Activated naive CD8-positive, alpha-beta T cell treated with anti-CD3 and anti-CD28 coated beads, Interleukin-2, amount 50 U/mL, for 24 hours (primary cell): ENCODE measurements around the gene DYNLT5.
"Not testable (repeated sequence)": the region's sequence is repeated elsewhere in the genome, so short reads cannot be mapped to it uniquely, and the experiment has no call there.

Source experiments
- ATAC-seq: fragments of 150-1000 bp; cut with Tn5 transposase; one replicate; pipeline ENCODE4 v1.10.0; 2021
- DNase-seq: peaks from one replicate; pipeline ENCODE4 v3.0.0; 2021
- H3K27ac Mint-ChIP-seq: one replicate; pipeline ENCODE4 v1.8.0; 2021; ENCODE audit warnings: mild to moderate bottlenecking, mixed read lengths
- H3K27me3 Mint-ChIP-seq: one replicate; pipeline ENCODE4 v1.8.0; 2021; ENCODE audit warnings: mixed read lengths
- H3K36me3 Mint-ChIP-seq: one replicate; pipeline ENCODE4 v1.8.0; 2021; ENCODE audit warnings: low read depth, mixed read lengths
- H3K4me1 Mint-ChIP-seq: one replicate; pipeline ENCODE4 v1.8.0; 2021; ENCODE audit warnings: mixed read lengths
- H3K4me3 Mint-ChIP-seq: one replicate; pipeline ENCODE4 v1.8.0; 2021; ENCODE audit warnings: mild to moderate bottlenecking, moderate library complexity, mixed read lengths
- H3K9me3 Mint-ChIP-seq: one replicate; pipeline ENCODE4 v1.8.0; 2021; ENCODE audit warnings: mixed read lengths

DYNLT5 gene

DNA sequence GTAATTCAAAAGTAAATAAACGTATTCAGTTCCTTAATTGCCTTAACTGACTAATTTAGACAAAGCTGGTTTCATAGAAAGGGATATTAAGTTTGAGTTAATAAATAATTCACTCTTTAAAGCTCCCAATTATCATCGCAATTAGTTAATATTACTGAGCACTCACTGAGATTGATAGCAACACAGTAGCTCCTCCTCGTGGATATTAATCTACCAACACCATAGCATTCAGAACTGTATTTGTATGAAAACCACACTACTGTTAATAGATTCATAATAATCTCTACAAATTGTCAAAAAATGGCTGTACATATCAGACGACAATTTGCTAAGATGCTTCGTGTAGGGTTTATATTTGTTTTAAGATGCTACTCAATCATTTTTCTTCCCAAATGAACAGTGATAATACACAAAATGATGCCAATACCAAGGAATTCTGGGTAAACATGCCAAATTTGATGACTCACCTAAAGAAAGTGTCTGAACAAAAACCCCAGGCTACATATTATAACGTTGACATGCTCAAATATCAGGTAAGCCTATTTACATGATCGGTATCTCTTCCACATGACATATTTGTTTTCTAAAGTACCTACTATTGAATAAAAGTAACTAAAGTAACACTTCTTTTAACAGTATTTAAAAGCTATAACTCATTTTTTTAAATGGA lies 18.8 kb upstream of the DYNLT5 start:
- DNase-seq (no peak), ATAC-seq (no peak)
- no peak overlapping the region for H3K27ac Mint-ChIP-seq
- no peak overlapping the region for H3K4me3 Mint-ChIP-seq
- no peaks in the 10 kb centered on the region for H3K27me3 Mint-ChIP-seq
- H3K4me1 Mint-ChIP-seq: peaks cover 9% of the 10 kb centered on the region
- no peaks in the 10 kb centered on the region for H3K9me3 Mint-ChIP-seq
- no peaks in the 10 kb centered on the region for H3K36me3 Mint-ChIP-seq

GRCh38 chr1:66734531-66734930 lies 17.7 kb upstream of the DYNLT5 start:
- H3K9me3 Mint-ChIP-seq, H3K4me1 Mint-ChIP-seq, H3K36me3 Mint-ChIP-seq, H3K27me3 Mint-ChIP-seq, H3K4me3 Mint-ChIP-seq, H3K27ac Mint-ChIP-seq, DNase-seq, ATAC-seq: not testable (repeated sequence)

DNA sequence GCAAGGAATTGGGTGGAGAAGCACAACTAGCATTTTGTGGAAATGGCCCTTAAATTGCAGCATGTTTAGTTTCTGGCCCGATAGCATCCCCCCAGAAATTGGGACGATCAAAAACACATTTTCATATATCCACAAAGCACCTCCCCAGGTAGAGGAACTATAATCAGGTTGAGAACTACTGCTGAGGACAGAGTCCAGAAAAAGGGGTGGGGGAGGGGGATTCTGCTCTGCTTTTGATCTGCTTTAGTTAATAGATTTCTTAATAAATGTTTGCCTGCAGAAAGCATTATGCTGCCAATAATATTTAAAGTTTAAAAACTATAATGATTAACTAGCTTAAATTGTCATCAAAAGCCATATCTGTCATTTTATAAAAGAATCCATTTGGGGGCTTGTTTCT lies 14.4 kb upstream of the DYNLT5 start:
- Mint-ChIP-seq H3K4me3 (no peak overlapping the region), H3K36me3 (no peaks in the 10 kb centered on the region), H3K4me1 (peaks cover 5% of the 10 kb centered on the region), H3K27ac (no peak overlapping the region), H3K9me3 (no peaks in the 10 kb centered on the region), H3K27me3 (no peaks in the 10 kb centered on the region)
- no peak for DNase-seq
- ATAC-seq: no peak

DNA sequence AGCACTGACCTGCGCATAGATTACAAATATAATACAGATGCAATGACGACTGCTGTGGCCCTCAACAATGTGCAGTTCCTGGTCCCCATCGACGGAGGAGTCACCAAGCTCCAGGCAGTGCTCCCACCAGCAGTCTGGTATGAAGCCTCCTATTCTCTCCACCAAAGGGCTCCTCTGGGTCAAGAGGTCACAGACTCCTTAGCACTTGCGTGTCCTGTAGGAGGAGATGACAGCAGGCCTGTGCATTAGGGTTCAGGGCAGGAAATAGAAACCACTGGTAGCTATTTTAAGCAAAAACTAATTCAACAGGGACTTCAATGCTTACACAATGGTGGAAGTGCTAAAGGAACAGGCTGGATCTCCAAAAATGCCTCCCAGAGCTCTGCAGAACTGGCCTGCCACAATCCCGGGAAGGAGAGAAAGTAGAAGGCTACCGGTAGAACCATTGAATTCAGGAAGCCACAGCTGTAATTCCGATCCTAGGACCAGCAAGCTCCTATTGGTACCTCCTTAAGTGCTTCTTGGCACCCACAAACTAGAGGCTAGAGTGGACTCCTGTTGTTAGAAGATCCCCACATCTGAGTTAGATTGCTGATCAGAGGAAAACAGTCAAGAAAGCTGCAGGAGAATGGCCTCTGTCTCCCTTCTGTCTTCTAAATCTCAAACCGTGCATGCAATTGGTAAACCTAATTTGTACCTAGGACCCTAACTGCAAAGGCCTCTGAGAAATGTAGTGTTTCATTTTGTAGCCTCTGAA lies 12.7 kb upstream of the DYNLT5 start:
- H3K36me3 Mint-ChIP-seq: no peaks in the 10 kb centered on the region
- no peak for DNase-seq
- H3K9me3 Mint-ChIP-seq: no peaks in the 10 kb centered on the region
- H3K27ac Mint-ChIP-seq: no peak overlapping the region
- H3K4me1 Mint-ChIP-seq: peaks cover 5% of the 10 kb centered on the region
- H3K4me3 Mint-ChIP-seq: no peak overlapping the region
- no peaks in the 10 kb centered on the region for H3K27me3 Mint-ChIP-seq
- no peak for ATAC-seq

- H3K9me3 Mint-ChIP-seq: no peaks in the 10 kb centered on the region
- no peak for ATAC-seq
- H3K4me1 Mint-ChIP-seq: no peaks in the 10 kb centered on the region
- no peak overlapping the region for H3K4me3 Mint-ChIP-seq
- H3K36me3 Mint-ChIP-seq: no peaks in the 10 kb centered on the region
- no peak for DNase-seq
- H3K27ac Mint-ChIP-seq: no peak overlapping the region
- H3K27me3 Mint-ChIP-seq: peaks cover 19% of the 10 kb centered on the region
Measured at GRCh38 chr1:66745451-66745850, 6.8 kb upstream of the DYNLT5 start.

DNA sequence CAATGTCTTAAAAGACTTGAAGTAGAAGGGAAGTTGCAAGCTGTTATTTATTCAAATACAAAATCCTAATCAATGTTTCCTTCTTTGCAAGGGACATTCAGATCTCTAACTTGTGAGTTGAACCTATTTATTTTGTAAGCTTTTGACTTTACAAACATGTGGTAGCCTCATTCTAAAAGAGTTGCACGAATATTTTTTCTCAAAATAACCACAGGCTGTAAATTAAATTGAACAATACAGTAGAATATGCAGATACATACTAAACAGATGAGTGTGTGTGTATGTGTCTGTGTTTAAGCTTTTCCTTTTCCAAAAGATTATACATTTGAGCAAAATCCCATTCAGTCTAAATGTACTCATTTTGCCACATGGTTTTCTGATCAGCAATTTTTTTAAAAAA lies 4.8 kb upstream of the DYNLT5 start:
- Mint-ChIP-seq H3K4me3 (no peak overlapping the region), H3K27me3 (peaks cover 36% of the 10 kb centered on the region), H3K27ac (no peak overlapping the region), H3K36me3 (no peaks in the 10 kb centered on the region), H3K4me1 (peaks cover 7% of the 10 kb centered on the region), H3K9me3 (no peaks in the 10 kb centered on the region)
- no peak for ATAC-seq
- DNase-seq: no peak

- Mint-ChIP-seq H3K4me1 (peaks cover 12% of the 10 kb centered on the region), H3K27ac (no peak overlapping the region), H3K9me3 (no peaks in the 10 kb centered on the region), H3K27me3 (peaks cover 51% of the 10 kb centered on the region), H3K4me3 (no peak overlapping the region), H3K36me3 (no peaks in the 10 kb centered on the region)
- no peak for DNase-seq
- no peak for ATAC-seq
Measured at GRCh38 chr1:66750577-66750976, 1.7 kb upstream of the DYNLT5 start.

- Mint-ChIP-seq H3K27ac (no peak overlapping the region), H3K27me3 (peaks cover 51% of the 10 kb centered on the region), H3K4me3 (no peak overlapping the region), H3K36me3 (no peaks in the 10 kb centered on the region), H3K4me1 (peaks cover 12% of the 10 kb centered on the region), H3K9me3 (no peaks in the 10 kb centered on the region)
- ATAC-seq (no peak), DNase-seq (no peak)
Measured at GRCh38 chr1:66751160-66751559, 1.1 kb upstream of the DYNLT5 start.

DNA sequence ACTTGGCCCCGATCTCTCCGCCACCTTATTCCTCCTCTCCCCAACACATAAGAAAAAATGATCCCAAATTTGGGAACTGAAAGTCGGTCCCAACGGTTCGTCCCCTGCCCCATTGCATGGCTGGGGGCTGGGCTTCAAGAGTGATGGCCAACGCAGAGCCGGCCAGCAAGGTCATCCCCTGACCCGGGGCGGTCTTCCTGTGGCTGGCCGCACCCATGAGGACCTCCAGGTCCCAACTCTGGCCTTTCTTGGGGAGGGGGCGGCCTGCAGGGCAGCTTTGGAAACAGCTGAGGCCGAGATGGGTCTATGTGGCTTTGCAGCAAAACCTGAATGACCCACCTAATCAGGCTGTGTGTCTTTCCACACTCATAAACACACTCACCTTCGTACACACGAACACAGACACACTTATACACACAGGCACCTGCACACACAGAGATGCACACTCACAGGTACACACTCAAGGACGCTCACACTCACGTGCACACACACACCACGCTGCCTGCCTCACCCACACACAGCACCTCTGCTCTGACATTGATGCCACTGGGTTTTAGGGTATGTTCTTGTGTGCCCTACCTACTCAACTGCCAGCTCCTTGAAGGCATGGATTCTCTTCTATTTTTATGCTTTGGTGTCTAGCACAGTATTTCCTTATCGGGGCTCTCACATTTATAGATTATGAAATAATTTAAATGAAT lies 562 bp downstream of the DYNLT5 start:
- peak overlapping the region; percentile 41 for H3K4me3 Mint-ChIP-seq
- H3K4me1 Mint-ChIP-seq: peaks cover 12% of the 10 kb centered on the region
- no peak overlapping the region for H3K27ac Mint-ChIP-seq
- no peaks in the 10 kb centered on the region for H3K9me3 Mint-ChIP-seq
- no peaks in the 10 kb centered on the region for H3K36me3 Mint-ChIP-seq
- no peak for ATAC-seq
- H3K27me3 Mint-ChIP-seq: peaks cover 50% of the 10 kb centered on the region
- no peak for DNase-seq

GRCh38 chr1:66757722-66758240 lies 5.5 kb downstream of the DYNLT5 start:
- Mint-ChIP-seq H3K27me3 (peaks cover 20% of the 10 kb centered on the region), H3K27ac (no peak overlapping the region), H3K36me3 (no peaks in the 10 kb centered on the region), H3K4me3 (no peak overlapping the region), H3K9me3 (no peaks in the 10 kb centered on the region), H3K4me1 (peaks cover 3% of the 10 kb centered on the region)
- no peak for DNase-seq
- no peak for ATAC-seq

DNA sequence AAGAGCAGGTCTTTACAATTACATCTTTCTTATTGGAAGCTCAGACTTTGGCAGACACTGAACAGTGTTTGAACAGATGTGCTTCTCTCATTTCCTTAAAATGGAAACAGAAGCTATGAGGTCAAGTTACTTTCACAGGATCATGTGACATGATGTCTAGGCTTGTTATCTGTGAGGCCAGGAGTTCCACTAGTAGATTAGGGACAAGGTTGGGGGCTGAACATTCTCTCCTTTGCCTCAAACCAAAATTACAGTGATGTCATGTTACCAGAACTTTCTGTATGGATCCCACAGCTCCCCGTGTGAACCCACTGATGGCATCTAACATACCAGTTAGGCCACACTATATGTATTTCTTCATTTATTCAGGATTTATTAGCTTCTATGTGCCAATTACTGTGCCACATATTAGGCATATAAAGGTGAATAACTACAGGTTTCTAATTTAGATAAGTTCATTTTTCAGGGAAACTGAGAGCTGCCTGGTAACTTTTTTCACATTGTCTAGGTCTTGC lies 6.0 kb downstream of the DYNLT5 start:
- H3K9me3 Mint-ChIP-seq: no peaks in the 10 kb centered on the region
- H3K36me3 Mint-ChIP-seq: no peaks in the 10 kb centered on the region
- H3K27me3 Mint-ChIP-seq: peaks cover 16% of the 10 kb centered on the region
- H3K4me3 Mint-ChIP-seq: no peak overlapping the region
- ATAC-seq (no peak), DNase-seq (no peak)
- no peak overlapping the region for H3K27ac Mint-ChIP-seq
- no peaks in the 10 kb centered on the region for H3K4me1 Mint-ChIP-seq

- ATAC-seq: no peak
- DNase-seq: no peak
- no peaks in the 10 kb centered on the region for H3K9me3 Mint-ChIP-seq
- H3K27ac Mint-ChIP-seq: no peak overlapping the region
- no peak overlapping the region for H3K4me3 Mint-ChIP-seq
- no peaks in the 10 kb centered on the region for H3K4me1 Mint-ChIP-seq
- no peaks in the 10 kb centered on the region for H3K36me3 Mint-ChIP-seq
- H3K27me3 Mint-ChIP-seq: peaks cover 8% of the 10 kb centered on the region
Measured at GRCh38 chr1:66760506-66760905, 8.2 kb downstream of the DYNLT5 start.

- no peak for ATAC-seq
- no peak for DNase-seq
- no peaks in the 10 kb centered on the region for H3K9me3 Mint-ChIP-seq
- H3K27ac Mint-ChIP-seq: no peak overlapping the region
- no peak overlapping the region for H3K4me3 Mint-ChIP-seq
- H3K27me3 Mint-ChIP-seq: peaks cover 8% of the 10 kb centered on the region
- no peaks in the 10 kb centered on the region for H3K4me1 Mint-ChIP-seq
- H3K36me3 Mint-ChIP-seq: no peaks in the 10 kb centered on the region
Measured at GRCh38 chr1:66761221-66761620, 9.0 kb downstream of the DYNLT5 start.

- Mint-ChIP-seq H3K36me3 (no peaks in the 10 kb centered on the region), H3K27ac (no peak overlapping the region), H3K4me1 (peaks cover 22% of the 10 kb centered on the region), H3K27me3 (peaks cover 3% of the 10 kb centered on the region), H3K9me3 (no peaks in the 10 kb centered on the region), H3K4me3 (no peak overlapping the region)
- DNase-seq (peak; percentile 52), ATAC-seq (peak; percentile 69)
Measured at GRCh38 chr1:66764994-66765578, 12.8 kb downstream of the DYNLT5 start.
